Measurements from ENCODE around the gene CCL19. TPM values are rescaled to one million over a fixed set of nuclear protein-coding genes. Genes with fewer than 3 reads are reported as not detected.

Gene CCL19
- polyA plus RNA-seq, 5 donors, result 0.51 to 0.74 (median 0.67) TPM; not detected in 2

Other genes starting within 250 kb of the CCL19 start
- 10 to 100 TPM; 11.6 to 15.5 (median 14.7) TPM for gene FAM219A, start 232.7 kb downstream of the CCL19 start, polyA plus RNA-seq (ENCODE audit: insufficient read depth in 1 of 5, insufficient read length in 5 of 5, low replicate concordance in 1 of 5)
- gene DNAI1, start 232.5 kb downstream of the CCL19 start, polyA plus RNA-seq (ENCODE audit: insufficient read depth in 1 of 5, insufficient read length in 5 of 5, low replicate concordance in 1 of 5), result 10 to 100 TPM in 1 of 5 donors, 1 to 10 TPM in 4; 1.4 to 10.9 (median 7.4) TPM
- 1 to 10 TPM in 3 of 5 donors, under 1 TPM in 2; 0.98 to 2.7 (median 1.1) TPM for gene ENHO, start 168.3 kb downstream of the CCL19 start, polyA plus RNA-seq (ENCODE audit: insufficient read depth in 1 of 5, insufficient read length in 5 of 5, low replicate concordance in 1 of 5)
- 10 to 100 TPM; 24.2 to 42.1 (median 32.7) TPM for gene CNTFR, start 101.6 kb downstream of the CCL19 start, polyA plus RNA-seq (ENCODE audit: insufficient read depth in 1 of 5, insufficient read length in 5 of 5, low replicate concordance in 1 of 5)
- gene RPP25L, start 79.2 kb downstream of the CCL19 start, polyA plus RNA-seq (ENCODE audit: insufficient read depth in 1 of 5, insufficient read length in 5 of 5, low replicate concordance in 1 of 5), result 10 to 100 TPM; 18.4 to 26.2 (median 20.2) TPM
- gene DCTN3, start 70.8 kb downstream of the CCL19 start, polyA plus RNA-seq (ENCODE audit: insufficient read depth in 1 of 5, insufficient read length in 5 of 5, low replicate concordance in 1 of 5), result 100 to 1,000 TPM in 1 of 5 donors, 10 to 100 TPM in 4; 86.1 to 101 (median 96.5) TPM
- gene ARID3C, start 62.2 kb downstream of the CCL19 start, polyA plus RNA-seq (ENCODE audit: insufficient read depth in 1 of 5, insufficient read length in 5 of 5, low replicate concordance in 1 of 5), result under 1 TPM in 3 of 5 donors, not detected in 2; 0.13 to 0.27 (median 0.17) TPM
- 10 to 100 TPM; 35.9 to 56.3 (median 36.8) TPM for gene SIGMAR1, start 53.5 kb downstream of the CCL19 start, polyA plus RNA-seq (ENCODE audit: insufficient read depth in 1 of 5, insufficient read length in 5 of 5, low replicate concordance in 1 of 5)
- 10 to 100 TPM; 61.6 to 87.8 (median 75.1) TPM for gene GALT, start 44.6 kb downstream of the CCL19 start, polyA plus RNA-seq (ENCODE audit: insufficient read depth in 1 of 5, insufficient read length in 5 of 5, low replicate concordance in 1 of 5)
- gene IL11RA, start 39.1 kb downstream of the CCL19 start, polyA plus RNA-seq (ENCODE audit: insufficient read depth in 1 of 5, insufficient read length in 5 of 5, low replicate concordance in 1 of 5), result 100 to 1,000 TPM in 3 of 5 donors, 10 to 100 TPM in 2; 86.7 to 124 (median 108) TPM
- 1 to 10 TPM in 1 of 5 donors, under 1 TPM in 3, not detected in 1; 0.57 to 1.1 (median 0.87) TPM for gene CCL27, start 28.6 kb downstream of the CCL19 start, polyA plus RNA-seq (ENCODE audit: insufficient read depth in 1 of 5, insufficient read length in 5 of 5, low replicate concordance in 1 of 5)
- gene CCL21, start 18.9 kb upstream of the CCL19 start, polyA plus RNA-seq (ENCODE audit: insufficient read depth in 1 of 5, insufficient read length in 5 of 5, low replicate concordance in 1 of 5), result 100 to 1,000 TPM; 106 to 169 (median 142) TPM